ENCODE data around the gene UNC5B. TPM values are rescaled to one million over a fixed set of nuclear protein-coding genes. Genes with fewer than 3 reads are reported as not detected.

The UNC5B gene
- total RNA-seq, 1 experiment from 2014 or later = 80.5 TPM

DNA sequence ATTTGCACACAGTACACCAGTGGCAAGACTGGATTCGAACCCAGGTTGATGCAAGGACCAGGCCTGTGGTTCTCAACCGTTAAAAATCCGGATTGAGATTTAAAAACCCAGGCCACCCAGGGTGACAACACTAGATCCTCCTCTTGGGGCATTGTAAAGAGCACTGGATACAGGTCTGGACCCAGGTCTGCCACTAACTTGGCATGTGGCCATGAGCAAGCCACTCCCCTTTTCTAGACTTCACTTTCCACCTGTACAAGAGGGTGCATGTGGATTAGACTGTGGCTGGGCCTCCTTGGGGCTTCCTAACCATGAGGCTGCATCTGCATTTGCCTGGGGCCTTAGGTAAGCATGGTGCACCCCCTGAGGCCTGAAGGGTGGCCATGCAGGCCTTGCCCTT, 85.0 kb downstream of the UNC5B start:
- Mint-ChIP-seq H3K27me3 (ENCODE audit: insufficient read depth, unreplicated experiment) (no peaks in the 10 kb centered on the region), H3K27ac (ENCODE audit: low read depth, unreplicated experiment) (no peak overlapping the region), H3K36me3 (ENCODE audit: insufficient read depth, unreplicated experiment) (peaks cover 69% of the 10 kb centered on the region), H3K4me1 (ENCODE audit: insufficient read depth, unreplicated experiment) (peaks cover 6% of the 10 kb centered on the region), H3K9me3 (ENCODE audit: unreplicated experiment) (no peaks in the 10 kb centered on the region), H3K4me3 (ENCODE audit: unreplicated experiment) (no peak overlapping the region)
- intact Hi-C loops (cut with micrococcal nuclease) = no loop called here
- TF ChIP-seq, protein P1, sequence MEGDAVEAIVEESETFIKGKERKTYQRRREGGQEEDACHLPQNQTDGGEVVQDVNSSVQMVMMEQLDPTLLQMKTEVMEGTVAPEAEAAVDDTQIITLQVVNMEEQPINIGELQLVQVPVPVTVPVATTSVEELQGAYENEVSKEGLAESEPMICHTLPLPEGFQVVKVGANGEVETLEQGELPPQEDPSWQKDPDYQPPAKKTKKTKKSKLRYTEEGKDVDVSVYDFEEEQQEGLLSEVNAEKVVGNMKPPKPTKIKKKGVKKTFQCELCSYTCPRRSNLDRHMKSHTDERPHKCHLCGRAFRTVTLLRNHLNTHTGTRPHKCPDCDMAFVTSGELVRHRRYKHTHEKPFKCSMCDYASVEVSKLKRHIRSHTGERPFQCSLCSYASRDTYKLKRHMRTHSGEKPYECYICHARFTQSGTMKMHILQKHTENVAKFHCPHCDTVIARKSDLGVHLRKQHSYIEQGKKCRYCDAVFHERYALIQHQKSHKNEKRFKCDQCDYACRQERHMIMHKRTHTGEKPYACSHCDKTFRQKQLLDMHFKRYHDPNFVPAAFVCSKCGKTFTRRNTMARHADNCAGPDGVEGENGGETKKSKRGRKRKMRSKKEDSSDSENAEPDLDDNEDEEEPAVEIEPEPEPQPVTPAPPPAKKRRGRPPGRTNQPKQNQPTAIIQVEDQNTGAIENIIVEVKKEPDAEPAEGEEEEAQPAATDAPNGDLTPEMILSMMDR (IDR thresholded peaks at IDR 0.05; ENCODE audit: unreplicated experiment) = no peak
- CTCF ChIA-PET = interaction anchor here (1.1 kb wide), 1 partner anchor 12 kb away, joined by 3 read pairs; no protein-coding TSS in a partner anchor
- no TSS peak for BruUV-seq (replicated peaks)
- POLR2A ChIA-PET = interaction anchor here (0.6 kb wide), 1 partner anchor 128 kb away, joined by 3 read pairs; no protein-coding TSS in a partner anchor
- no peak for DNase-seq (ENCODE audit: unreplicated experiment)

DNA sequence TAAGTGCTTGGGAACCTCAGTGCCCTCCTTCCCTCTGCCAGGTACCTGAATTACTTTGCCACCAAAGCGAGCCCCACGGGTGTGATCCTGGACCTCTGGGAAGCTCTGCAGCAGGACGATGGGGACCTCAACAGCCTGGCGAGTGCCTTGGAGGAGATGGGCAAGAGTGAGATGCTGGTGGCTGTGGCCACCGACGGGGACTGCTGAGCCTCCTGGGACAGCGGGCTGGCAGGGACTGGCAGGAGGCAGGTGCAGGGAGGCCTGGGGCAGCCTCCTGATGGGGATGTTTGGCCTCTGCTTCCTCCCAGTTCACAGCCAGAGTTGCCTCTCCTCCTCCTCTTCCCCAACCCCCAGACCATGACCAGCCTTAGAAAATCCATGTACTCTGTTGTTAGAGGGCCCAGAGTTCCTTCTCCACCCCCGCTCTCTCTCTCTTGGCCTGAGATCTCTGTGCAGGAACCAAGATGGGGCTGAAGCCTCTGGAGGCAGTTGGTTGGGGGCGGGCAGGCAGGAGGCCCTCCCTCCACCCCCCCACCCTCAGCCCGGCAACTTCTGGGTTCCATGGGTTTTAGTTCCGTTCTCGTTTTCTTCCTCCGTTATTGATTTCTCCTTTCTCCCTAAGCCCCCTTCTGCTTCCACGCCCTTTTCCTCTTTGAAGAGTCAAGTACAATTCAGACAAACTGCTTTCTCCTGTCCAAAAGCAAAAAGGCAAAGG, 86.9 kb downstream of the UNC5B start:
- H3K4me1 Mint-ChIP-seq (ENCODE audit: insufficient read depth, unreplicated experiment) = peaks cover 4% of the 10 kb centered on the region
- peaks cover 61% of the 10 kb centered on the region for H3K36me3 Mint-ChIP-seq (ENCODE audit: insufficient read depth, unreplicated experiment)
- DNase-seq (ENCODE audit: unreplicated experiment) = no peak
- no peaks in the 10 kb centered on the region for H3K27me3 Mint-ChIP-seq (ENCODE audit: insufficient read depth, unreplicated experiment)
- TF ChIP-seq, protein P1 (IDR thresholded peaks at IDR 0.05; ENCODE audit: unreplicated experiment) = no peak
- intact Hi-C loops (cut with micrococcal nuclease) = no loop called here
- no peak overlapping the region for H3K4me3 Mint-ChIP-seq (ENCODE audit: unreplicated experiment)
- H3K27ac Mint-ChIP-seq (ENCODE audit: low read depth, unreplicated experiment) = no peak overlapping the region
- no peaks in the 10 kb centered on the region for H3K9me3 Mint-ChIP-seq (ENCODE audit: unreplicated experiment)
- POLR2A ChIA-PET = no interaction called here
- BruUV-seq (replicated peaks) = no TSS peak
- CTCF ChIA-PET = interaction anchor here (0.6 kb wide), 1 partner anchor 15 kb away, joined by 4 read pairs; no protein-coding TSS in a partner anchor

DNA sequence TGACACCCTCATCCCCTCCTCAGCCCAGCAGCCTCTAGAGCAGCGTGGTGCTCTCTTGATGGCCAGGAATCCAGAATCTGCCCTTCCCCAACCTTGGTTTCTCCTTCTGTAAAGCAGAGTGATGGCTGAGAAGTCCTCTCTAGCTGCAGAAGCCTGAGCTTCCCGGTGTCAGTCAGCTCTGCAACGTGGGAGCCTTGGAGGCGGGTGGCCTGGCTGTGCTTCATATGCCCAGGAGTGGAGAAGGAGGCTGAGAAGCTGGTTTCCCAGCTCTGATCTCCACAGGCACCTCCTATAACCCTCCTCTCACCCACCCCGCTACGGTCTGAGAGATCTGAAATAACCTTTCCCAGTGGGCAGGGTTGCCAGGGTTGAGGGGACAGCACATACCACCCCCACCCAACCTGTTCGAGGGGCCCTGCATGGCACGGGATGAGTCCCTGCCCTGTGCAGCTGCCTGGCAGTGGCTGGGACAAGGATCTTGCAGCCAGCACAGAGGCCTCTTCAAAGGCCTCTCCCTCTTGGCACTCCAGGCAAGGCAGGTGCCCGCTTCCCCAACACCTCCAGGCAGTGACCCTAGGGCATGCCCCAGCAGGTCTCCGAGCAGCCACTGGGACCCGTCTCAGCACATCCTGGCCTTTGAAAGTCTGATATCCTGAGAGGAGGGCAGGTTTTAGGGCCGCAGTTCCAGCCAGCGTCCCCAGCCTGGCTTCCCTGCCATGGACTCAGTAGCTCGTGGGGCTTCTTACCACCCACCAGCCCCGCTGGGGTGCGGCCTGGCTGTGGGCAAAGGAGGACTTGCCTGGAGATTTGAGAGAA, 88.4 kb downstream of the UNC5B start:
- TF ChIP-seq, protein P1 (IDR thresholded peaks at IDR 0.05; ENCODE audit: unreplicated experiment) = no peak
- intact Hi-C loops (cut with micrococcal nuclease) = no loop called here
- BruUV-seq (replicated peaks) = no TSS peak
- Mint-ChIP-seq H3K27me3 (ENCODE audit: insufficient read depth, unreplicated experiment) (no peaks in the 10 kb centered on the region), H3K36me3 (ENCODE audit: insufficient read depth, unreplicated experiment) (peaks cover 58% of the 10 kb centered on the region), H3K27ac (ENCODE audit: low read depth, unreplicated experiment) (no peak overlapping the region), H3K4me1 (ENCODE audit: insufficient read depth, unreplicated experiment) (no peaks in the 10 kb centered on the region), H3K4me3 (ENCODE audit: unreplicated experiment) (no peak overlapping the region), H3K9me3 (ENCODE audit: unreplicated experiment) (no peaks in the 10 kb centered on the region)
- ChIA-PET POLR2A (no interaction called here), CTCF (interaction anchor here (0.6 to 3.0 kb wide), 3 partner anchors 16 to 726 kb away, joined by 3 to 15 read pairs (median 3); no protein-coding TSS in a partner anchor)
- peak; percentile 36 for DNase-seq (ENCODE audit: unreplicated experiment)

DNA sequence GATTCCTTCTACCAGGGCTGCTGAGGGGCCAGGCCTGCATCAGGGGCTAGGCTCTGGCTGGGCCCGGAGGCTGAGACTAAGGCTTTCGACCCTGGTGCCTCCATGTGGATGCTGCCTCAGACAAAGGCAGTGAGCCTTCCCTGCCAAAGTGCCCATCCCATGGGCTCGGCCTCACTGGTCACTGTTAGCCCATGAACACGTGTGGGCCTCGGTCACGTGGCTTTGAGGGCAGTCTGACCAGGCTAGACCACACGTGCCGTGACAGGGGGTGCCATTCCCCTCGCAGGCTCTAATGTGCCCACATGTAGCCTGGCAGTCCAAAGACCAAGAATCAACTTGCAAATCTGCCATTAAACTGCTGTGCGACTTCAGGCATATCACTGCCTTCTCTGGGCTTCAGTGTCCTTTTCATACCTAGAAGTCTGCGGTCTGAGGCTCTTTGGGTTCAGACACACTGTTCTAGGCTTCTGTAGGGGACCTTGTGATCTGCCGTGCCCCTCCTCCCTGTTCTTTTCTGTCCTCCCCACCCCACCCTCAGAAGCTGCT, 89.1 kb downstream of the UNC5B start:
- DNase-seq (ENCODE audit: unreplicated experiment) = no peak
- no peak overlapping the region for H3K4me3 Mint-ChIP-seq (ENCODE audit: unreplicated experiment)
- no peaks in the 10 kb centered on the region for H3K27me3 Mint-ChIP-seq (ENCODE audit: insufficient read depth, unreplicated experiment)
- peaks cover 59% of the 10 kb centered on the region for H3K36me3 Mint-ChIP-seq (ENCODE audit: insufficient read depth, unreplicated experiment)
- no peak overlapping the region for H3K27ac Mint-ChIP-seq (ENCODE audit: low read depth, unreplicated experiment)
- TF ChIP-seq, protein P1 (IDR thresholded peaks at IDR 0.05; ENCODE audit: unreplicated experiment) = no peak
- no peaks in the 10 kb centered on the region for H3K4me1 Mint-ChIP-seq (ENCODE audit: insufficient read depth, unreplicated experiment)
- no peaks in the 10 kb centered on the region for H3K9me3 Mint-ChIP-seq (ENCODE audit: unreplicated experiment)
- POLR2A ChIA-PET = no interaction called here
- CTCF ChIA-PET = interaction anchor here (0.5 to 3.0 kb wide), 7 partner anchors 16 to 656 kb away, joined by 3 to 15 read pairs (median 4); no protein-coding TSS in a partner anchor
- intact Hi-C loops (cut with micrococcal nuclease) = no loop called here
- no TSS peak for BruUV-seq (replicated peaks)

All from MCF 10A (cell line).